ENCODE data around the gene NPC1L1. TPM values are rescaled to one million over a fixed set of nuclear protein-coding genes. Genes with fewer than 3 reads are reported as not detected.

The NPC1L1 gene
- total and polyA plus RNA-seq, 2 of the 13 experiments (the other 11 are each of a cell fraction or from before 2014, with no cell fraction given) = 4.8 to 14.5 TPM

- TF ChIP-seq DZIP1 (CRISPR knock-in tag; IDR thresholded peaks at IDR 0.05) (no peak), MAZ (IDR thresholded peaks at IDR 0.05; ENCODE audit: borderline replicate concordance, low read depth, low read length) (no peak), MAZ (CRISPR knock-in tag; IDR thresholded peaks at IDR 0.05; ENCODE audit: low read depth) (no peak), CSRNP2 (CRISPR knock-in tag; conservative IDR thresholded peaks at IDR 0.05; ENCODE audit: low read depth) (no peak)
These were observed 7.8 kb upstream of the NPC1L1 start (continued) for GRCh38 chr7:44548893-44549292.

GRCh38 chr7:44547536-44548231 lies 6.6 kb upstream of the NPC1L1 start:
- Histone ChIP-seq H3K27ac (ENCODE audit: extremely low read length, insufficient read depth, low read length) (no peak overlapping the region), H3K9ac (ENCODE audit: insufficient read depth, low read depth, low read length) (0 out of 2 replicates have a peak overlapping the region, but pooled peaks have one; percentile 17), H3K4me2 (ENCODE audit: low read depth, low read length) (peak overlapping the region; percentile 63), H3K79me2 (ENCODE audit: insufficient read depth, low read length) (no peaks in the 10 kb centered on the region), H3K9me3 (ENCODE audit: low read length) (no peaks in the 10 kb centered on the region), H4K20me1 (ENCODE audit: insufficient read depth, low read length) (no peaks in the 10 kb centered on the region), H3K4me1 (ENCODE audit: insufficient read depth, low read length) (peaks cover 41% of the 10 kb centered on the region), H2AFZ (ENCODE audit: low read length) (no peak overlapping the region), H3K36me3 (replicated peaks in 1 of 2; ENCODE audit: control insufficient read depth in 1 of 2, insufficient read depth in 2 of 2, low read length in 2 of 2) (no peaks in the 10 kb centered on the region), H3K27me3 (ENCODE audit: control insufficient read depth in 1 of 2, insufficient read depth in 2 of 2, low read length in 2 of 2) (no peaks in the 10 kb centered on the region), H3K4me3 (replicated peaks in 1 of 3; ENCODE audit: insufficient read depth in 1 of 3, low read depth in 2 of 3, low read length in 3 of 3) (peak overlapping the region in 1 of 3 experiments; percentile 18; a peak in 1 of 6 replicates)
- ChIA-PET POLR2A (interaction anchor here (0.9 to 1.0 kb wide), 2 partner anchors 15 to 35 kb away, joined by 3 read pairs; partner anchors contain the start of gene TMED4), CTCF (ENCODE audit: low intra/inter-chr PET ratio, low total read pairs) (no interaction called here)
- peak; percentile 48 for DNase-seq (ENCODE audit: low spot score)
- 10% methylated on average over 6 of the region's 6 CpGs for WGBS (ENCODE audit: low lambda C conversion rate)
- no TSS peak for BruUV-seq (replicated peaks)
- peak; percentile 44 for FAIRE-seq
- in situ Hi-C loops (cut with HindIII; ENCODE audit: extremely low pct_ligation_motif_present, low pct_unique_long_range_greater_than_20kb) = no loop called here
- intact Hi-C loops (cut with micrococcal nuclease; ENCODE audit: unreplicated experiment) = no loop called here
- peak; percentile 60 for ATAC-seq
- TF ChIP-seq RNF2 (conservative IDR thresholded peaks at IDR 0.05; ENCODE audit: low read depth) (peak; percentile 72; the same call in 1 of the 2 replicates), MNT (IDR thresholded peaks at IDR 0.05) (peak; percentile 45), MAX (IDR thresholded peaks at IDR 0.05) (peak; percentile 36; the same call in 1 of the 2 replicates), GATAD2A (CRISPR knock-in tag; IDR thresholded peaks at IDR 0.05) (0 out of 2 replicates have a peak, but pooled peaks have one; percentile 12)

Data from HepG2 (cell line).